Measurements from ENCODE around the gene FGF23. TPM values are rescaled to one million over a fixed set of nuclear protein-coding genes. Genes with fewer than 3 reads are reported as not detected.

FGF23 gene
- polyA plus RNA-seq, 1 donor (not counting 4 experiments of a cell fraction or from before 2014, with no cell fraction given), result not detected

- Histone ChIP-seq H3K9ac (ENCODE audit: control insufficient read depth, extremely low read depth, insufficient read depth, low read length) (no peak overlapping the region), H3K9me1 (ENCODE audit: control insufficient read depth, extremely low read depth, insufficient read depth, low read length) (no peaks in the 10 kb centered on the region), H3K4me1 (ENCODE audit: control insufficient read depth, extremely low read depth, insufficient read depth, low read length) (no peaks in the 10 kb centered on the region), H3K4me3 (ENCODE audit: control insufficient read depth in 2 of 3, extremely low read depth in 1 of 3, insufficient read depth in 2 of 3, low read depth in 1 of 3, low read length in 3 of 3) (no peak overlapping the region), H3K9me3 (ENCODE audit: control insufficient read depth, low read depth, low read length) (no peaks in the 10 kb centered on the region), H2AFZ (ENCODE audit: control insufficient read depth, low read length) (no peak overlapping the region), H4K20me1 (ENCODE audit: control insufficient read depth, extremely low read depth, insufficient read depth, low read length) (no peaks in the 10 kb centered on the region), H3K36me3 (ENCODE audit: control insufficient read depth in 2 of 2, extremely low read depth in 1 of 2, insufficient read depth in 2 of 2, low read length in 2 of 2) (no peaks in the 10 kb centered on the region), H3K27ac (ENCODE audit: control insufficient read depth, insufficient read depth, low read length) (no peak overlapping the region), H3K27me3 (ENCODE audit: control insufficient read depth, extremely low read depth, insufficient read depth, low read length) (peaks cover 22% of the 10 kb centered on the region), H3K79me2 (ENCODE audit: control insufficient read depth, insufficient read depth, low read length) (no peaks in the 10 kb centered on the region), H3K4me2 (ENCODE audit: control insufficient read depth, extremely low read depth, insufficient read depth, low read depth, low read length) (no peak overlapping the region)
- dilution Hi-C loops (cut with MboI; ENCODE audit: extremely low pct_ligation_motif_present, low sequenced_read_pairs), result no loop called here
- DNase-seq (ENCODE audit: low read depth, low spot score) (no peak), FAIRE-seq (no peak)
- peak in 1 of 3 experiments; percentile 7 for TF ChIP-seq CTCF (optimal IDR thresholded peaks at IDR 0.05 in 1 of 3, IDR thresholded peaks at IDR 0.05 in 1 of 3, conservative IDR thresholded peaks at IDR 0.05 in 1 of 3; ENCODE audit: extremely low read depth in 1 of 3, insufficient read depth in 2 of 3, low read length in 3 of 3)
- TF ChIP-seq EZH2 (IDR thresholded peaks at IDR 0.05; ENCODE audit: low read length), result no peak
Measured at GRCh38 chr12:4383304-4383865, 3.9 kb upstream of the FGF23 start.

GRCh38 chr12:4380332-4380731, 820 bp upstream of the FGF23 start:
- TF ChIP-seq EZH2 (IDR thresholded peaks at IDR 0.05; ENCODE audit: low read length) (no peak), CTCF (optimal IDR thresholded peaks at IDR 0.05 in 1 of 3, IDR thresholded peaks at IDR 0.05 in 1 of 3, conservative IDR thresholded peaks at IDR 0.05 in 1 of 3; ENCODE audit: extremely low read depth in 1 of 3, insufficient read depth in 2 of 3, low read length in 3 of 3) (no peak)
- dilution Hi-C loops (cut with MboI; ENCODE audit: extremely low pct_ligation_motif_present, low sequenced_read_pairs), result no loop called here
- Histone ChIP-seq H2AFZ (ENCODE audit: control insufficient read depth, low read length) (no peak overlapping the region), H3K9me1 (ENCODE audit: control insufficient read depth, extremely low read depth, insufficient read depth, low read length) (no peaks in the 10 kb centered on the region), H4K20me1 (ENCODE audit: control insufficient read depth, extremely low read depth, insufficient read depth, low read length) (no peaks in the 10 kb centered on the region), H3K27me3 (ENCODE audit: control insufficient read depth, extremely low read depth, insufficient read depth, low read length) (peaks cover 23% of the 10 kb centered on the region), H3K9me3 (ENCODE audit: control insufficient read depth, low read depth, low read length) (no peaks in the 10 kb centered on the region), H3K36me3 (ENCODE audit: control insufficient read depth in 2 of 2, extremely low read depth in 1 of 2, insufficient read depth in 2 of 2, low read length in 2 of 2) (no peaks in the 10 kb centered on the region), H3K4me3 (ENCODE audit: control insufficient read depth in 2 of 3, extremely low read depth in 1 of 3, insufficient read depth in 2 of 3, low read depth in 1 of 3, low read length in 3 of 3) (no peak overlapping the region), H3K9ac (ENCODE audit: control insufficient read depth, extremely low read depth, insufficient read depth, low read length) (no peak overlapping the region), H3K4me2 (ENCODE audit: control insufficient read depth, extremely low read depth, insufficient read depth, low read depth, low read length) (no peak overlapping the region), H3K79me2 (ENCODE audit: control insufficient read depth, insufficient read depth, low read length) (no peaks in the 10 kb centered on the region), H3K4me1 (ENCODE audit: control insufficient read depth, extremely low read depth, insufficient read depth, low read length) (no peaks in the 10 kb centered on the region), H3K27ac (ENCODE audit: control insufficient read depth, insufficient read depth, low read length) (no peak overlapping the region)
- DNase-seq (ENCODE audit: low read depth, low spot score), result no peak
- no peak for FAIRE-seq
